Measurements from ENCODE around the gene ARPC2.
A peak's percentile ranks its signal among the peaks of the same experiment; 100 is the strongest.
"Not testable (repeated sequence)": the region's sequence is repeated elsewhere in the genome, so short reads cannot be mapped to it uniquely, and the experiment has no call there.

ARPC2 gene

DNA sequence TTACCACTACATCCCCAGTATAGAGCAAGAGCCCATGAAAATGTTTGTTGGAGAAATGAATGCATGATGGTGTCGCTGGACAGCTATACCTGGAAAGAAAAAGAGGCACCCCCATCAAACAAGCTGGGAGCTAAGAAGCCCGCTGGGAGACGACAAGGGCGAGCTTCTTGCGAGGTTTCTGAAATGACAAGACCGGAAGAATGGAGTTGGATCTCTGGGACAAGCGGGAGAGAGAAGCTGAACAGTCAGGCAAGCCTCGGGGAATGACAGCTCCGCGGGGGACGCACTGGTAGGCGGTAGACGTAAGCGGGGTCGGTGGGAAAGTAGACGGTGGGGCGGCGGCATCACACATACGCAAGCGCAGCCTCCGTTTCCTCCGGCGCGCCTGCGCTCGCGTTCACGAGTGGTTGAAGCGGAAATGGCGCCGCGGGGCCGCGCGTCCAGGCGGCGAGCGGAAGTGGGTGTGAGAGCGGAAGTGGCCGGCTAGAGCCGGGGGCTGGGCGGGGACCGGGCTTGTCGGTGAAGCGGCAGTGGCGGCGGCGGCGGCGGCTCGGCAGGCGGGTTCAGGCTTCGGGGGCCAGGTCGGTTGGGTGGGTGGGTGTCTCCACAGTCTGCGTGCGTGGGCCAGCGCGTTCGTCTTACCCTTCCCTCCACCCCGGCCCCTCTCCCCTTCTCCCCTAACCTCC is at the start of gene ARPC2:
TSS of gene ARPC2 (plus strand) at position 516 of the 686 bp plus-strand sequence. CDS start 282 bp downstream, outside the sequence.
- peak; percentile 83 to 97 (median 92) for DNase-seq
- intact Hi-C loops (cut with DNase I): loop anchor here (2.0 kb wide), 1 partner anchor 54 kb away; the partner anchor contains the start of genes AAMP and PNKD

DNA sequence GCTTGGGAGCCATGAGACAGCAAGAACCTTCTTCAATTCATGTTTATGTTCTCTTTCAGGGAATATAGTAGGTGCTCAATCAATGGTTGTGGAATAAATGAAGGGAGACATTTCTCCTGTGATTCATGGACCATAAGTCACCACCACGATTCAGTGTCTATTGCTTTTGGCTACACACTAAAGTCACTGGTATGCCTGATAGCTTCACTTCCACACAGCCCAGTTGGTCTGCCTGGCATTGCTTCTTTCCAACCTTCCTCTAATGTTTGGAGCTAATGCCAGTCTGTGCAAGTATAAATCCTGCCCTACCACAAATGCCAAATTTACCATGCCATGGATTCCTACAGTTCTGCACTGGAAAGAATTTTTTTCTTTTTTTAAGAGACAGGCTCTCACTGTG is 49.0 kb upstream of the ARPC2 start:
- intact Hi-C loops (cut with DNase I): no loop called here
- no peak for DNase-seq

DNA sequence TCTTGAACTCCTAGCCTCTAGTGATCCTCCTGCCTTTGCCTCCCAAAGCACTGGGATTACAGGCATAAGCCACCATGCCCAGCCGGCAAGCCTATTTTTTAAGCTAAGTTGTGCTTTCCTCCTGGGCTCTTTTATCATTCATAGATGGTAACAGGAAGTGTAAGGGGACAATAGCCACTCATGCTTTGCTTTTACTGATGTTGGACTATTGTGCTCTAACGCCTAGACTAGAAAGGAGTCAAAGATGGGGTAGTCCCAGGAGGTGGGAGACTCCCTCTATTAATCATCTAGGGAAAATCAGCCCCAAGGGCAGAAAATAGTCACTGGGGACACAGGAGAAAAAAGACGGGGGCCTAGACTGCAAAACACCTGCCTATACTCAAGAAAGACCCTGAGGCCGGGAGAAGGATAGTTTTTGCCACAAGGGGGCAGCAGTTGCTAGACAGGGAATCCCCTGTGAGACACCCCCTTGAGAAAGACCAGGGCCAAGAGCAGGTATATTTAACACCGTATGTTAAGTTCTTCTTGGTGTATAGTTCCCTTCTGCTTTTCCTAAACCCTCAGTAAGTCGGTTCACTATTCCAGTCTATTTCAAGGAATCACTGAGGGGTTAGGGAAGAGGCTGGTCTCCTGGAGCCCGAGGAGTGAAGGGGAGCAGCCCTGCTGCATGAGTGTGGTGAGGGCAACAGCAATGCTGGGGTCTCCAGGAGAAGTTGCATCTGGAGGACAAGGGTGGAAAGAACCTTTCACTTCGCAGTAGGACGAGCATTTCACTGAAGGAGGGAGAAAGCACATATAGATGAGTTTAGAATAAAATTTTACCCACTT is 48.1 kb upstream of the ARPC2 start:
- DNase-seq: peak in 40 of 42 donors; percentile 9 to 80 (median 48)
- intact Hi-C loops (cut with DNase I): no loop called here

DNA sequence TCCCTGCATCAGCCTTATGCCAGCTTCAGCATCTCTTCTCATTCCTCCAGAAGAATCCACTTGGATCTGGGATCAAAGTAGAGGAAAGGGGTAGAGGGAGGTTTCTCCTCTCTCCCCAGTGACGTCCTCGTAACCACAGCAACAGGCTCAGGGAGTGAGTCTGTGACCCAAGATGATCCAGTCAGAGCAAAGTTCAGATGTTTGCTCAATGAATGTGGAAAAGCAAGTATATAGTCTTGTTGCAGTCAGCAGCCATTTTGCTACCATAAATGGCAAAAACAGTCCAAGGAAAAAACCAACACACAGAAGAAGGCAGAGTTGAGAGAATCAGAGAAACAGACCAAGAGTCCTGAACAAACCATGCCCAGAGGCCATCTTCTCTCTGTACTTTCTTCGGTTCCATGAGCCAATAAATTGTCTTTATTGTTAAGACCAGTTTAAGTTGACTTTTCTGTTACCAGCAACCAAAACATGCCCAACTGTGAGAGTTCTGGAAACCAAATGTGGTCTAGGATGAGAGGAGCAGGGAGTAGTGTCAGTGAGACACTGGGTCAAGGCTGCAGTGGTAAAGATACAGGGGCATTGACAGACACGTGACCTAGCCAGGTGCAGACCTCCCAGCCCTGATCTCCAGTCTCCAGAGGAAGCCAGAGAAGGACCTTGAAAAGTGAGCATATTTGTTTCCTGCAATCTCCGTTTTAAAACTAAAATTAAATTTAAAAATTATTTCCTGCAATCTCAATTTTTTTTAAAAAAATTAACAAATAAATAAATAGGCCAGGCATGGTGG is 47.0 kb upstream of the ARPC2 start:
- intact Hi-C loops (cut with DNase I): no loop called here
- no peak for DNase-seq

DNA sequence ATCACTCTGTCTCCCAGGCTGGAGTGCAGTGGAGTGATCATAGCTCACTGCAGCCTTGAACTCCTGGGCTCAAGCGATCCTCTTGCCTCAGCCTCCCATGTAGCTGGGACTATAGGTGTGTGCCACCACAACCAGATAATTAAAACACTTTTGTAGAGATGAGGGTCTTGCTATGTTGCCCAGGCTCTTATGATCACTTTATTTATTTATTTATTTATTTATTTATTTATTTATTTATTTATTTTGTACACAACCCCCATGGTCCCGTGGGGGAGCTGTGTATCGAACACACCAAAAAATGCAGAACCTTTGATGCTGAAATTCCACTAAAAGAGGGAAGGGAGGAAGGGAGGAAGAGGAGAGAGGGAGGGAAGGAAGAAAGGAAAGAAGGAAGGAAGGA is 45.2 kb upstream of the ARPC2 start:
- intact Hi-C loops (cut with DNase I): not testable (repeated sequence)

DNA sequence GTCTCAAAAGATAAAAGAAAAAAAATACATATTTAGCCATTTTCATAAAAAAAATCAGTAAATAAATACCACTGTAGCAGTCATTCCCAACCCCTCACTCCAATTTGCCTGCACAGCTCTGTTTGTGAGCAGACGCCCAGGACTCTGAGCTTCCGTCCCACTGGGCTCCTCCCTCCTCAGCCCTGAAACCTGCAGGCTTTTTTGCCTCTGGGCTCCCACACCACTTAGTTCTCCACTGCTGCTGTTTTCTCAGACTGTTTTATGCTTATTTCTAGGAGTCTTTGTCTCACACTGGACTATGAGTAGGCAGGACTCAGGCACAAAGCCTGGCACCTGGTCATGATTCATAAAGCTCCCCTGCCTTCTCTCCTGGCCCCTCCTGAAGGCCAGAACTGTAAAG is 44.1 kb upstream of the ARPC2 start:
- DNase-seq: no peak
- intact Hi-C loops (cut with DNase I): no loop called here

More for the DNA sequence above, 45.2 kb upstream of the ARPC2 start:
- not testable (repeated sequence) for DNase-seq

DNA sequence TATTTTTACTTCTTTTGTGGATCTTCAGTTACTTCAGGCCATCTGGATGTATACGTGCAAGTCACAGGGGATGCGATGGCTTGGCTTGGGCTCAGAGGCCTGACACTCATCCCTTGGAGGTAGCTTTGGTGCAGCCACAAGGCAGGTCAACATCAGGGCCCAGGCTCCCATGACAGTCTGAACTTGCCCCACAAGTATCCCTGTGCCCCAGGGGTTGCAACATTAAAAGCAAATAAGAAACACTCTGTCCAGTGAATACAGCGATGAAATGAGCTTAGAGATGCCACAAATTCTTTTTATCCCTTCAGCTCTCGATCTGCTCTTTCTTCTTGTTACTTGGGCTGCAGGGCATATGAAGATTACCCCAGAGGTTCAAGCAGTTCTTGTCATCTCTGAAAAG is 37.2 kb upstream of the ARPC2 start:
- intact Hi-C loops (cut with DNase I): no loop called here
- DNase-seq: no peak

- intact Hi-C loops (cut with DNase I): no loop called here
- no peak for DNase-seq
Observed at GRCh38 chr2:218180467-218181114, 36.4 kb upstream of the ARPC2 start.

DNA sequence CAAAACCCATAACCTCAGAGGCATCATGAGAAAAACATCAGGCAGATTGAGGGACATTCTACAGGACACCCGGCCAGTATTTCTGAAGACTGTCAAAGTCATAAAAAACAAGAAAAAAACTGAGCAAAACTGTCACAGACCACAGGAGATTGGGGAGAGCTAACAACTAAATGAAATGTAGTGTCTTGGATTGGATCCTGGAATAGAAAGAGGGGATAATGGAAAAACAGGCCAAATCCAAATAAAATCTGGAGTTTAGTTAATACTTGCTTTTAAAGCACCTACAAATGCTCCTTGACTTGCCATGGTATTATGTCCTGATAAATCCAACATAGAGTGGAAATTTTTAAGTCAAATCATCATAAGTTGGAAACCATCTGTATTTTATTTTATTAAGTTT is 32.7 kb upstream of the ARPC2 start:
- intact Hi-C loops (cut with DNase I): no loop called here
- no peak for DNase-seq

GRCh38 chr2:218186355-218186766 is 30.6 kb upstream of the ARPC2 start:
- DNase-seq: peak; percentile 26 to 81 (median 58)
- intact Hi-C loops (cut with DNase I): no loop called here

- DNase-seq: no peak
- intact Hi-C loops (cut with DNase I): no loop called here
Observed at GRCh38 chr2:218186876-218187275, 30.1 kb upstream of the ARPC2 start.

DNA sequence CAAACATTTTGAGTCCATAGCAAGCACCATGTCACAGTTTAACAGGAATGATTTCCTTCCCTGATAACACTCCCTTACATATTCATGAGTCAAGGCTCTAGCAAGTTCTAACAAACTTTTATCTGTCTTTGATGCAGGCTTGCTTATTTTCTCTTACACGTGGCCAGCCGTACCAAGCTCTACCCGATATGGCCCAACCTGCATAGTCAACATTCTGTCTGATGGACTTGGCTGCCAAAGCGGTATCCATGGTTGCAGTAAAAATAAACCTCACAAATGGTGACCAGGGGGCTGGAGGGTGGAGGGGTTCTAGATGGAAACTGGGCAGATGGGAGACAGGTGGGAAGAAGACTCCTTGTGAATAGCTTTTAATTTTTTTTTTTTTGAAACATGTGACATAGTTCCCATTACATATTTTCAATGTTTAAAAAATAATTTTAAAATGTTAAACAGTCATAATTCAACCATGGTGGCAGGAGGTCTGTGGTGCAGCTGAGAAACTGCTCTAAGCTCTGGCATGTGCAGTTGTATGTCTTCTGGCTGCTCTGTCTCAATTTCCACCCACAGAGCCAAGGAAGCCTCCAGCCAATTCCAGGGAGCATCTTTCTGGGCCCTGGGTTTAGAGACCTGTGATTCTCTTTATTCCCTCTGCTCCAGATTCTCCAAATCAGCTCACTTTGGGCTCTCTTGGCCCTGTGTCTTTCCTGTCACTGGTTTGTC is 29.5 kb upstream of the ARPC2 start:
- intact Hi-C loops (cut with DNase I): no loop called here
- no peak for DNase-seq

DNA sequence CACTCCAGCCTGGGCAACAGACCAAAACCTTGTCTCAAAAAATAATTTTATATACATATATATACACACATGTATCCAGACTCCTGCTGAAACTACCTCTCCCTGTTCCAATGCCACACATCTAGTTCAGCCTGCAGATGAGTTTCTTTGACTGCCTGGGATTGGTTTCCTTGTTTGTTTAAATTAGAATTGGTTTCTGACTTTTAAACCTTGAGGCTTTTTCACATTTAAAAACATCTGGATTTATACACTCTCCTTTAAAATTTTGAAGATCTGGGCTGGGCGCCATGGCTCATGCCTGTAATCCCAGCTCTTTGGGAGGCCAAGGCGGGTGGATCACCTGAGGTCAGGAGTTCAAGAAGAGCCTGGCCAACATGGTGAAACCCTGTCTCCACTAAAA is 28.5 kb upstream of the ARPC2 start:
- intact Hi-C loops (cut with DNase I): no loop called here
- DNase-seq: no peak

GRCh38 chr2:218192902-218193430 is 24.0 kb upstream of the ARPC2 start:
- DNase-seq: no peak
- intact Hi-C loops (cut with DNase I): no loop called here

DNA sequence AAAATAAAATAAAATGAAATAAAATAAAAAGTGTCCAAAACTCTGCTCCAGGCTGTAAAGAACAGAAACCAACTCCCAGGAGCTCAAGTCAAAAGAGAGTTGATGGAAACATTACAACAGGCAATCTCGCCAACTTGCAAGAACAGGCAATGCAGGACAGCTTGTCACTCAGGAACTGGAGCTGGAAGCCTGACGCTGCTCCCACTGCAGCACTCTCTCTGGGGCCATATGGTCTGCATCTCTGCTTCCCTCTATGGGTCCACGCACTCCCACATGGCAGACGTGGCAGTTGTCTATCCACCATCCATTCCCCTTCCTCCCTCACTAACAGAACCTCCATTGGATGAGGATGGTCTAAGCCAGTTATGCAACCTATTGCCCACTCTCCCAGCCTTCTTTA is 23.3 kb upstream of the ARPC2 start:
- intact Hi-C loops (cut with DNase I): no loop called here
- DNase-seq: no peak

GRCh38 chr2:218194880-218195279 is 22.1 kb upstream of the ARPC2 start:
- DNase-seq: no peak
- intact Hi-C loops (cut with DNase I): no loop called here

GRCh38 chr2:218196974-218197373 is 20.0 kb upstream of the ARPC2 start:
- no peak for DNase-seq
- intact Hi-C loops (cut with DNase I): no loop called here

DNA sequence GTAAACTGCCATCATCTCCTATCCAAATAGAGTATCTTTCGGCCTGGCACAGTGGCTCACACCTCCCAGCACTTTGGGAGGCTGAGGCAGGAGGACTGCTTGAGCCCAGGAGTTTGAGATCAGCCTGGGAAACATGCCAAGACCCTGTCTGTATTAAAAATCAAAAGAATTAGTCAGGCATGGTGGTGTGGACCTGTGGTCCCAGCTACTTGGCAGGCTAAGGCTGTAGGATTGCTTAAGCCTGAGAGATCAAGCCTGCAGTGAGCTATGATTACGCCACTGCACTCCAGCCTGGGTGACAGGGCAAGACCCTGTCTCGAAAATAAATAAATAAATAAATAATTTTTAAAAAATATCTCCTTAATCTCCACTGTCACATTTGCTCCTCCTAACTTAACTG is 14.7 kb upstream of the ARPC2 start:
- no peak for DNase-seq
- intact Hi-C loops (cut with DNase I): no loop called here
